Measurements from ENCODE around the gene EXOC2.
"Not testable (repeated sequence)": the region's sequence is repeated elsewhere in the genome, so short reads cannot be mapped to it uniquely, and the experiment has no call there.

EXOC2 gene

GRCh38 chr6:571892-572291 lies 121.0 kb downstream of the EXOC2 start:
- in situ Hi-C loops (cut with HindIII; ENCODE audit: low sequenced_read_pairs): no loop called here
- no peak overlapping the region for H3K4me3 ChIP-seq (ENCODE audit: low read depth, low read length)
- DNase-seq (ENCODE audit: low read depth, low spot score): no peak
- TF ChIP-seq CTCF (IDR thresholded peaks at IDR 0.05; ENCODE audit: low read depth, low read length): no peak

GRCh38 chr6:570825-571224 lies 122.1 kb downstream of the EXOC2 start:
- H3K4me3 ChIP-seq (ENCODE audit: low read depth, low read length): no peak overlapping the region
- DNase-seq (ENCODE audit: low read depth, low spot score): no peak
- no peak for TF ChIP-seq CTCF (IDR thresholded peaks at IDR 0.05; ENCODE audit: low read depth, low read length)
- in situ Hi-C loops (cut with HindIII; ENCODE audit: low sequenced_read_pairs): no loop called here

- no peak for DNase-seq (ENCODE audit: low read depth, low spot score)
Measured at GRCh38 chr6:568954-569523, 123.9 kb downstream of the EXOC2 start.

GRCh38 chr6:568085-568484 lies 124.9 kb downstream of the EXOC2 start:
- no peak for DNase-seq (ENCODE audit: low read depth, low spot score)
- H3K4me3 ChIP-seq (ENCODE audit: low read depth, low read length): no peak overlapping the region
- TF ChIP-seq CTCF (IDR thresholded peaks at IDR 0.05; ENCODE audit: low read depth, low read length): no peak
- in situ Hi-C loops (cut with HindIII; ENCODE audit: low sequenced_read_pairs): no loop called here

More at GRCh38 chr6:568954-569523, 123.9 kb downstream of the EXOC2 start:
- TF ChIP-seq CTCF (IDR thresholded peaks at IDR 0.05; ENCODE audit: low read depth, low read length): no peak
- H3K4me3 ChIP-seq (ENCODE audit: low read depth, low read length): no peak overlapping the region
- in situ Hi-C loops (cut with HindIII; ENCODE audit: low sequenced_read_pairs): no loop called here

GRCh38 chr6:563863-564262 lies 129.1 kb downstream of the EXOC2 start:
- in situ Hi-C loops (cut with HindIII; ENCODE audit: low sequenced_read_pairs): no loop called here

GRCh38 chr6:562052-562676 lies 130.8 kb downstream of the EXOC2 start:
- H3K4me3 ChIP-seq (ENCODE audit: low read depth, low read length): no peak overlapping the region
- no peak for TF ChIP-seq CTCF (IDR thresholded peaks at IDR 0.05; ENCODE audit: low read depth, low read length)
- DNase-seq (ENCODE audit: low read depth, low spot score): no peak
- in situ Hi-C loops (cut with HindIII; ENCODE audit: low sequenced_read_pairs): no loop called here

More at GRCh38 chr6:563863-564262, 129.1 kb downstream of the EXOC2 start:
- no peak for DNase-seq (ENCODE audit: low read depth, low spot score)
- no peak overlapping the region for H3K4me3 ChIP-seq (ENCODE audit: low read depth, low read length)
- TF ChIP-seq CTCF (IDR thresholded peaks at IDR 0.05; ENCODE audit: low read depth, low read length): no peak

GRCh38 chr6:561335-561734 lies 131.6 kb downstream of the EXOC2 start:
- in situ Hi-C loops (cut with HindIII; ENCODE audit: low sequenced_read_pairs); H3K4me3 ChIP-seq (ENCODE audit: low read depth, low read length); DNase-seq (ENCODE audit: low read depth, low spot score): not testable (repeated sequence)
